Pancreas (tissue), 10 donors: Measurements from ENCODE around the gene ZNF438. TPM values are rescaled to one million over a fixed set of nuclear protein-coding genes. Genes with fewer than 3 reads are reported as not detected.

Source experiments
- ATAC-seq, 4 donors: fragments of 200-7000 bp; cut with Tn5 transposase; one replicate each; pipeline versions ENCODE4 v1.8.0 to v1.9.1; 2020; ENCODE audit warnings: mild to moderate bottlenecking in 4 of 4, moderate library complexity in 4 of 4
- DNase-seq, 6 donors: peaks; one replicate each; pipeline ENCODE4 v3.0.0-alpha.2; 2020
- FAIRE-seq: peaks from 2 replicates; lab custom pipeline; 2012; peaks lifted over from hg19 to GRCh38; lab: Jason Lieb, UNC
- H3K27ac ChIP-seq, 4 donors: fragments of 200-600 bp; sonication (generic); 1 replicate in 3 of 4; 2 replicates in 1 of 4; pipeline versions ENCODE4 v1.5.0 to v1.8.0; 2020
- H3K27me3 ChIP-seq, 4 donors: fragments of 200-600 bp; one replicate each; pipeline ENCODE4 v1.8.0; 2021
- H3K36me3 ChIP-seq, 3 donors: fragments of 200-600 bp; sonication (generic) in 1 of 3; one replicate each; pipeline versions ENCODE4 v1.5.0 to v1.8.0; 2020 to 2021
- H3K4me1 ChIP-seq, 3 donors: fragments of 200-600 bp; one replicate each; pipeline ENCODE4 v1.8.0; 2021
- H3K4me3 ChIP-seq, 4 donors: fragments of 200-600 bp; sonication (generic) in 2 of 4; one replicate each; pipeline versions ENCODE4 v1.5.0 to v1.8.0; 2020 to 2021
- H3K9me3 ChIP-seq, 4 donors: fragments of 200-600 bp; one replicate each; pipeline ENCODE4 v1.8.0; 2021
- CTCF ChIP-seq, 4 donors: fragments of 200-600 bp; sonication (generic) in 3 of 4; IDR thresholded peaks; one replicate each; pipeline versions ENCODE4 v1.5.0 to v1.8.0; 2021; ENCODE audit warnings: antibody characterized with exemption in 4 of 4
- WGBS, 2 donors: extraction: QIAGEN DNeasy Blood & Tissue Kit; methylation state at CpG; one replicate each; pipeline ENCODE4 v1.1.7; 2013; 5-methylcytosine and 5-hydroxymethylcytosine counted together
- intact Hi-C, 3 donors: fragments of 100-400 bp; cut with DNase I; formaldehyde crosslinking; loops; one replicate each; pipeline versions ENCODE4 v1.11.1 to v1.14.2; 2022
- polyA plus RNA-seq, 2 donors: library from polyadenylated mRNA; stranded (reverse); fragments of 200-250 nt; gene quantifications; one replicate each; pipeline ENCODE4 v1.2.3, GENCODE V29; 2013
- total RNA-seq, 6 donors: library from RNA; stranded (reverse); fragmentation: NEBNext Ultra II Directional in 4 of 6; extraction: Animal tissue kit (Norgen Biotek cat#: 25700) in 4 of 6; gene quantifications; one replicate each; pipeline versions ENCODE4 v1.2.1 to v1.2.4, GENCODE V29; 2021 to 2023
- donor health status: healthy with polysubstance abuse.
- donor health status: DM: no; HTN: no; CAD: no; lungs with moderate emphysema.
- donor health status: DM: no; HTN: no; CAD: no.
- donor health status: control.
- donor health status: control.
- donor health status: Bipolar disorder and iron deficiency.
- donor health status: DM: yes; HTN: yes; CAD: no.
- donor health status: DM: no; HTN: no; CAD: no.
- donor health status: DM: no; HTN: no; CAD: no.
- donor health status: DM: yes; HTN: yes; CAD: no.

ZNF438 gene
- total and polyA plus RNA-seq, 8 donors, result 1.5 to 4.8 (median 2.5) TPM

- no peak for TF ChIP-seq CTCF (IDR thresholded peaks at IDR 0.05)
- no peak for FAIRE-seq
- Histone ChIP-seq H3K27ac (no peak overlapping the region), H3K9me3 (no peaks in the 10 kb centered on the region), H3K4me3 (no peak overlapping the region), H3K36me3 (no peaks in the 10 kb centered on the region), H3K27me3 (no peaks in the 10 kb centered on the region), H3K4me1 (no peaks in the 10 kb centered on the region)
- ATAC-seq, result no peak
- intact Hi-C loops, result no loop called here
- WGBS, 2 donors, result 52 to 55% methylated on average over 2 of the region's 2 CpGs
- DNase-seq, result no peak
These were observed 102.9 kb downstream of the ZNF438 start for GRCh38 chr10:30928742-30929141.

- Histone ChIP-seq H3K36me3 (no peaks in the 10 kb centered on the region), H3K4me3 (no peak overlapping the region), H3K27ac (no peak overlapping the region), H3K4me1 (no peaks in the 10 kb centered on the region), H3K27me3 (no peaks in the 10 kb centered on the region), H3K9me3 (no peaks in the 10 kb centered on the region)
- intact Hi-C loops, result no loop called here
- no peak for FAIRE-seq
- 97 to 98% methylated on average over 2 of the region's 2 CpGs for WGBS, 2 donors
- no peak for ATAC-seq
- no peak for TF ChIP-seq CTCF (IDR thresholded peaks at IDR 0.05)
- no peak for DNase-seq
These were observed 113.0 kb downstream of the ZNF438 start for GRCh38 chr10:30918651-30919050.

- no peaks in the 10 kb centered on the region for H3K9me3 ChIP-seq
- intact Hi-C loops, result no loop called here
- WGBS, 2 donors, result 76 to 80% methylated on average over 1 of the region's 1 CpG
These were observed 113.9 kb downstream of the ZNF438 start for GRCh38 chr10:30917789-30918188.

GRCh38 chr10:30917067-30917466 lies 114.6 kb downstream of the ZNF438 start:
- no peaks in the 10 kb centered on the region for H3K4me1 ChIP-seq
- H3K27me3 ChIP-seq, result no peaks in the 10 kb centered on the region
- no peaks in the 10 kb centered on the region for H3K36me3 ChIP-seq
- WGBS, 2 donors, result 76 to 79% methylated on average over 3 of the region's 3 CpGs
- no peak overlapping the region for H3K27ac ChIP-seq
- intact Hi-C loops, result no loop called here
- no peaks in the 10 kb centered on the region for H3K9me3 ChIP-seq
- ATAC-seq (no peak), DNase-seq (no peak), FAIRE-seq (no peak)
- no peak for TF ChIP-seq CTCF (IDR thresholded peaks at IDR 0.05)
- H3K4me3 ChIP-seq, result no peak overlapping the region

More at GRCh38 chr10:30917789-30918188, 113.9 kb downstream of the ZNF438 start:
- TF ChIP-seq CTCF (IDR thresholded peaks at IDR 0.05), result no peak
- DNase-seq (no peak), ATAC-seq (no peak), FAIRE-seq (no peak)
- Histone ChIP-seq H3K27me3 (no peaks in the 10 kb centered on the region), H3K36me3 (no peaks in the 10 kb centered on the region), H3K4me3 (no peak overlapping the region), H3K27ac (no peak overlapping the region), H3K4me1 (no peaks in the 10 kb centered on the region)

- WGBS, 2 donors, result 58% methylated on average over 1 of the region's 1 CpG
These were observed 116.5 kb downstream of the ZNF438 start for GRCh38 chr10:30915146-30915545.

More at GRCh38 chr10:30915146-30915545, 116.5 kb downstream of the ZNF438 start:
- no peak for ATAC-seq
- TF ChIP-seq CTCF (IDR thresholded peaks at IDR 0.05), result no peak
- Histone ChIP-seq H3K36me3 (no peaks in the 10 kb centered on the region), H3K27ac (no peak overlapping the region), H3K27me3 (no peaks in the 10 kb centered on the region), H3K4me3 (no peak overlapping the region), H3K9me3 (no peaks in the 10 kb centered on the region), H3K4me1 (no peaks in the 10 kb centered on the region)
- DNase-seq, result no peak
- intact Hi-C loops, result no loop called here
- FAIRE-seq, result no peak
